BLaER1 (cell line): ENCODE results near the gene GTSE1.

Experiments used
- H3K27ac ChIP-seq: shearing (Covaris generic); formaldehyde crosslinking; 2 replicates; pipeline ENCODE4 v1.8.1; 2022
- H3K27me3 ChIP-seq: shearing (Covaris generic); formaldehyde crosslinking; 2 replicates; pipeline ENCODE4 v1.8.1; 2022
- H3K36me3 ChIP-seq: shearing (Covaris generic); formaldehyde crosslinking; 2 replicates; pipeline ENCODE4 v1.8.1; 2022
- H3K4me1 ChIP-seq: shearing (Covaris generic); formaldehyde crosslinking; 2 replicates; pipeline ENCODE4 v1.8.1; 2022
- H3K4me2 ChIP-seq: shearing (Covaris generic); formaldehyde crosslinking; 2 replicates; pipeline ENCODE4 v1.8.1; 2022
- H3K4me3 ChIP-seq: shearing (Covaris generic); formaldehyde crosslinking; 2 replicates; pipeline ENCODE4 v1.8.1; 2022
- H3K9ac ChIP-seq: shearing (Covaris generic); formaldehyde crosslinking; 2 replicates; pipeline ENCODE4 v1.8.1; 2022
- H3K9me3 ChIP-seq: shearing (Covaris generic); formaldehyde crosslinking; 2 replicates; pipeline ENCODE4 v1.8.1; 2022
- H4K20me1 ChIP-seq: shearing (Covaris generic); formaldehyde crosslinking; 2 replicates; pipeline ENCODE4 v1.8.1; 2022
- Cebpa-rat ChIP-seq: shearing (Covaris generic); IDR thresholded peaks from 2 replicates; pipeline ENCODE4 v1.8.1; 2022

Gene GTSE1

DNA sequence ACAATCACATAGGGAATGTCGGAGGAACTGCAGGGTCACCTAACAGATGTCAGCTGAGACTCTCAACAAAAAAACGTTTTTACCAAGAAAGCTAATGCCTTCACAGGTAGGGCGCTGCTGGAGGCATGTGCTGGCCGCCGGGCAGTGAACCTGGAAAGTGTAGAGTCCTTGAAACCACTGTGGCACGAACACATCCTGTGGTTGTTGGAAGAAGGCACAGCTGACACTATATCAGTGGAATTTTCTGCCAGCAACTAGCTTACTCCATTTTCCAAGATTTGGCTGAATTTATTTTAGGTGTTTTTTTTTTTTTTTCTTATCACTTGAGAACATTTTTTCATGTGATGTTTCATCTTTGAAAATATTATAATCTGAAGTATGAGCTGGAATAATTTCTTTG, 53.0 kb downstream of the GTSE1 start:
- H3K27me3 ChIP-seq: no peaks in the 10 kb centered on the region
- no peak overlapping the region for H3K4me3 ChIP-seq
- no peak overlapping the region for H3K4me2 ChIP-seq
- H3K4me1 ChIP-seq: peaks cover 31% of the 10 kb centered on the region
- no peak overlapping the region for H3K27ac ChIP-seq
- H3K36me3 ChIP-seq: peaks cover 94% of the 10 kb centered on the region
- peaks cover 92% of the 10 kb centered on the region for H4K20me1 ChIP-seq
- no peak overlapping the region for H3K9ac ChIP-seq
- no peak for TF ChIP-seq Cebpa-rat
- no peaks in the 10 kb centered on the region for H3K9me3 ChIP-seq

DNA sequence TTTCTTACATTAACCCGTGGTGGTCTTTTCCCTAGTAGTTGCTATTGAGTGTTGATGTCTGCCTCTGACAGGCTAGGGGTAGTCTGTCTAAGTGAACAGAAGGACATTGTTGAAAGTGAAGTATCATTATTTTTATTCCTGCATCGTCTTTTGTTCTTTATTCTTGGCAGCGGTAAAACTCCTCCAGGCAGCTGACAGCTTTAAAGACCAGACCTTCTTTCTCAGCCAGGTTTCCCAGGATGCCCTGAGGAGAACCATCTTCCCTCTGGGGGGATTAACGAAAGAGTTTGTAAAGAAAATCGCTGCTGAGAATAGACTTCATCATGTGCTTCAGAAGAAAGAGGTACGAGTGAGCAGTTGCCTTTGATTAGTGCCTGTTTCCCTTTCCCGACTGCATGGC, 53.5 kb downstream of the GTSE1 start:
- Histone ChIP-seq H3K4me3 (no peak overlapping the region), H3K4me1 (peaks cover 35% of the 10 kb centered on the region), H3K27ac (no peak overlapping the region), H4K20me1 (peaks cover 92% of the 10 kb centered on the region), H3K9ac (no peak overlapping the region), H3K36me3 (peaks cover 94% of the 10 kb centered on the region), H3K27me3 (no peaks in the 10 kb centered on the region), H3K9me3 (no peaks in the 10 kb centered on the region), H3K4me2 (no peak overlapping the region)
- TF ChIP-seq Cebpa-rat: no peak

DNA sequence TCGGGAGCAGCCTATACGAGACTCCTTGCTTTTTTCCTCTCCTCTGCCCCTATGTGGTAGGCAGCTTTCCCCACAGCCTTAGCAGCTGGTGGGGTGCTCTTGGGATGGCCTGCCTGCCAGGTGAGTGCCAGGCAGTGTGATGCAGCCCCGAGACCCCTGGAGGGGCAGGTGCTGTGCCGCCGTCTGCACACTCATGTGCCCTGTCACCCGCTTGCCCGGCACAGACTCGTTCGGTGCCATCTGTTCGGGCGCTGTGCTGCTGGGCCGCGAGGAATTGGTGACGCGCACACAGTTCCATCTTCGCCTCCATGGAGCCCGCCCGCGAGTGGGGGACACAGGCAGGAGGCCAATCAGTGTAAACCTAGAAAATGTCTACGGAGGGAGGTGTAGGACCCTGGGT, 54.0 kb downstream of the GTSE1 start:
- Histone ChIP-seq H3K4me2 (no peak overlapping the region), H3K36me3 (peaks cover 91% of the 10 kb centered on the region), H3K4me3 (no peak overlapping the region), H3K9ac (no peak overlapping the region), H3K4me1 (peaks cover 41% of the 10 kb centered on the region), H4K20me1 (peaks cover 92% of the 10 kb centered on the region), H3K27me3 (no peaks in the 10 kb centered on the region), H3K27ac (no peak overlapping the region), H3K9me3 (no peaks in the 10 kb centered on the region)
- TF ChIP-seq Cebpa-rat: no peak

DNA sequence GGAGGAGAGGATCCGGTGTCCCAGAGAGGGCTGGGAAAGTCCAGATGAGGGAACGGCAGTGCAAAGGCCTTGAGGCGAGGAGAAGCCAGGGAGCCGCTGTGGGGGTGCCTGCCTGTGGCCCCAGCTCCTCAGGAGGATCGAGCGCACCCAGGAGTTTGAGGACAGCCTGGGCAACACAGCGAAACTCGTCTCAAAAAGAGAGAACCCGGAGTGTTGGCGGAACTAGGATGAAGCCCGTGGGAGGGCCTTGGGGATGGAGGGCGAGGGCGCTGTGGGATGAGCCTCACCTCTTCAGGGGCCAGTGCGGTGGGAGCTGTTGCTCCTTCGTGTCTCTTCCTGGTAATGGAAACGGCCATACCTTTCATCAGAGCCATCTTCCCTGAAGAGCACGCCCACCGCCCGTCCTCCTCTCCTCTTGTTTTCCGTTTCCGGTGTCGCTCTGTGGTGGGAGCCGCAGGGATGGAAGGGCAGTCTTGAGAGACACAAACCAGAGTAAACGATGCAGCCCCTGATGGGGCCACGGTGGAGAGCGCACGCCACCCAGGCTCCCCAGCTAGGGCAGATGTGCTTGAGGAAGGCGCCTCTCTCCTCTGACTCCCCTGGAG, 54.6 kb downstream of the GTSE1 start:
- Histone ChIP-seq H3K4me3 (no peak overlapping the region), H3K9ac (no peak overlapping the region), H3K4me2 (no peak overlapping the region), H3K4me1 (peaks cover 46% of the 10 kb centered on the region), H3K27ac (peak overlapping the region; percentile 72), H4K20me1 (peaks cover 92% of the 10 kb centered on the region), H3K9me3 (no peaks in the 10 kb centered on the region), H3K27me3 (no peaks in the 10 kb centered on the region), H3K36me3 (peaks cover 85% of the 10 kb centered on the region)
- no peak for TF ChIP-seq Cebpa-rat

DNA sequence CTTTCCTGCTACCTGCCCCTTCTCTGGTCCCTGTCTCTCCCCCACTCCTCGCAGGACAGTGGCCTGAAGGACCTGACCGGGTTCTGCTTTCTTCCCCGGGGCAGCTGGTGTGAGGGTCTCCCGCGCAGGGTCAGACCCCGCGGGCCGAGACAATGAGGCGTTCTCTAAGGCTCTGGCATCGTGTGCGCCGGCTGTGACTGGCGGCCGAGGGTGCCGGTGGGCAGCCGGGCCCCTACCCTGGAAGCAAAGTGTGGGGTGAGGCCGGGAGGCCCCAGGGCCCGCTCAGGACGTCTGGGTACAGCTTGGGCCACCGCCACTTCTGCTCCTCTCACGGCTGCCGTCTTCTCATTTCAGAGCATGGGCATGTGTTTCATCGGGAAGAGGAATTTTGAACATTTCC, 55.1 kb downstream of the GTSE1 start:
- Histone ChIP-seq H3K27me3 (no peaks in the 10 kb centered on the region), H3K9ac (peak overlapping the region; percentile 18; the same call in 1 of the 2 replicates), H3K27ac (peak overlapping the region; percentile 72), H3K9me3 (no peaks in the 10 kb centered on the region), H4K20me1 (peaks cover 92% of the 10 kb centered on the region), H3K4me1 (peaks cover 52% of the 10 kb centered on the region), H3K4me2 (peak overlapping the region; percentile 74; the same call in 1 of the 2 replicates), H3K4me3 (no peak overlapping the region), H3K36me3 (peaks cover 84% of the 10 kb centered on the region)
- no peak for TF ChIP-seq Cebpa-rat

DNA sequence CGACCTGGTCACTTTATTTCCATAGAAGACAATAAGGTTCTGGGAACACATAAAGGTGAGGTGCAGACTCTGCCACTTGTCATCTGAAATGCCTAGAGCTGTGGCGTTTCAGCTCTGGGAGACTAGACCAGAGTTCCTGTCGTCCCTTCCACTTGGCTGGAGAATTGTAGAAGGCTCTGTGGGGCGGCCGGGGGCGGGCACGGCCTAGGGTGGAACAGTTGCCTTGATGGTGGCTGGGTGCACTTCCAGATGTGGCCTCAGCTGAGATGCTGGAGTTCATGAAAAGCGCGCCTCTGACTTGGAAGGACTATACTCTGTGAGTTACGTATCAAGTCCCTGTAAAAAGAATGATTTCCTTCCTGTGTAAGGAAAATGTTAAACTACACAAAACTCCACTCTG, 55.6 kb downstream of the GTSE1 start:
- Histone ChIP-seq H3K9ac (peak overlapping the region; percentile 18), H3K4me2 (peak overlapping the region; percentile 74), H3K4me3 (no peak overlapping the region), H3K4me1 (peaks cover 57% of the 10 kb centered on the region), H3K27ac (peak overlapping the region; percentile 72), H3K9me3 (no peaks in the 10 kb centered on the region), H3K36me3 (peaks cover 84% of the 10 kb centered on the region), H4K20me1 (peaks cover 92% of the 10 kb centered on the region), H3K27me3 (no peaks in the 10 kb centered on the region)
- TF ChIP-seq Cebpa-rat: no peak

DNA sequence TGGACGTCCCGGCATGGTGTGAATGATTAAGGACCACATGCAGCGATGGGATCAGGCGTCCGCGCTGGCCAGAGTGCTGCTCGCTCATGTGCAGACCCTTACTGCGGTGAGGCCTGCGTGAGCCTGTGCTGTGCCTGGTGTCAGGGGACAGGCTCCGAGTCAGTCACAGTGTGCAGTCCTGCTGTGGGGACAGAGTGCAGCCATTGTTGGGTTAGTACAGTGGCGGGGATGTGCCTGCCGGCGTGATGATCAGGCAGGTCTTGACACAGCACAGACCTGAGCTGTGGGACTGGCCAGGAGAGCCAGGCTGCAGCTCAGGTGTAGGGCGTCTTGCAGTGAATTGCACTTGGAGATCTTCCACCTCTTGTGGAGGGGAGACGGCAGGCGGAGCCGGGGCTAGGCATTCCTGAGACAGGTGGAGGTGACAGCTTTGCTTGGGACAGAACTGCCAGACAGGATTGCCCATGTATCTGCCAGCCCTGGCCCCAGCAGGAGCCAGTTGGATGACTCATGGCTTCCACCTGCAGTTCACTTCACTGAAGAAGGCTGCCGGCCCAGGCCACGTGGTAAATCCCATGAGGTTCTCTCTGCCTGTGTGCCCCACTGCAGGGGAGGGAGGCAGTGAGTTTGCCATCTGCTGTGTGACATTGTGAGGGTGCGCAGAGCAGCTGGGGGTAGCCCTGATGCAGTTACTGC, 56.2 kb downstream of the GTSE1 start:
- no peak overlapping the region for H3K4me3 ChIP-seq
- H3K4me2 ChIP-seq: peak overlapping the region; percentile 74
- H3K36me3 ChIP-seq: peaks cover 83% of the 10 kb centered on the region
- H3K27ac ChIP-seq: peak overlapping the region; percentile 72
- H3K4me1 ChIP-seq: peaks cover 61% of the 10 kb centered on the region
- TF ChIP-seq Cebpa-rat: no peak
- peak overlapping the region; percentile 18; the same call in 1 of the 2 replicates for H3K9ac ChIP-seq
- no peaks in the 10 kb centered on the region for H3K27me3 ChIP-seq
- H3K9me3 ChIP-seq: no peaks in the 10 kb centered on the region
- H4K20me1 ChIP-seq: peaks cover 92% of the 10 kb centered on the region

DNA sequence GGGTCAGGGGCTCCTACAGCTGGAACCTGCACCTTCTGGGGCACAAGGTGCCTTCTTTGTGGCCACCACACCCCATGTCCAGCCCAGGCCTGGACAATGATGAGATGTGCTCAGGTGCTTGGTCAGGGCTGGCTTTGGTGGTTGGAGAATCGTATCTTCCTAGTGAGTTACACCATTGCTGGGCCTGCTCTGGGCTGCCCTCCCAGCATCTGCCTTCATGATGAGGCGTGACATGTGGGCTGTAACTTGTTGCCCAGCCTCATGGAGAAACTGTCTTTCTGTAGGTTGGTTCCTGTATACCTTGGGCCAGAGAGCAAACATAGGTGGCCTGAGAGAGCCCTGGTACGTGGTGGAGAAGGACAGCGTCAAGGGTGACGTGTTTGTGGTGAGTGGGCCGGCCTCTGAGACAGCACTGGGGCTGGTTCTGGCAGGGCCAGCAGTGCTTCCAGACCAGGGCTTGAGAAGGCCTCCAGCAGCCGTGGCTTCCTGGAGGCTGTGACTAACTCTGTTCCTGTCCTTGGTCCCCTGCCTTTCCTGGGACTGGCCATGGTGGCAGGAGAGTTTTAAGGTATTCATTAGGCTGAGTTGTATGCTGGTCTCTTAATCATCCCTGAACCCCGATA, 56.9 kb downstream of the GTSE1 start:
- Histone ChIP-seq H3K4me3 (no peak overlapping the region), H3K36me3 (peaks cover 83% of the 10 kb centered on the region), H3K27me3 (no peaks in the 10 kb centered on the region), H3K4me2 (peak overlapping the region; percentile 74), H3K27ac (peak overlapping the region; percentile 57), H3K4me1 (peaks cover 65% of the 10 kb centered on the region), H3K9me3 (no peaks in the 10 kb centered on the region), H4K20me1 (peaks cover 92% of the 10 kb centered on the region), H3K9ac (peak overlapping the region; percentile 26; the same call in 1 of the 2 replicates)
- TF ChIP-seq Cebpa-rat: no peak

DNA sequence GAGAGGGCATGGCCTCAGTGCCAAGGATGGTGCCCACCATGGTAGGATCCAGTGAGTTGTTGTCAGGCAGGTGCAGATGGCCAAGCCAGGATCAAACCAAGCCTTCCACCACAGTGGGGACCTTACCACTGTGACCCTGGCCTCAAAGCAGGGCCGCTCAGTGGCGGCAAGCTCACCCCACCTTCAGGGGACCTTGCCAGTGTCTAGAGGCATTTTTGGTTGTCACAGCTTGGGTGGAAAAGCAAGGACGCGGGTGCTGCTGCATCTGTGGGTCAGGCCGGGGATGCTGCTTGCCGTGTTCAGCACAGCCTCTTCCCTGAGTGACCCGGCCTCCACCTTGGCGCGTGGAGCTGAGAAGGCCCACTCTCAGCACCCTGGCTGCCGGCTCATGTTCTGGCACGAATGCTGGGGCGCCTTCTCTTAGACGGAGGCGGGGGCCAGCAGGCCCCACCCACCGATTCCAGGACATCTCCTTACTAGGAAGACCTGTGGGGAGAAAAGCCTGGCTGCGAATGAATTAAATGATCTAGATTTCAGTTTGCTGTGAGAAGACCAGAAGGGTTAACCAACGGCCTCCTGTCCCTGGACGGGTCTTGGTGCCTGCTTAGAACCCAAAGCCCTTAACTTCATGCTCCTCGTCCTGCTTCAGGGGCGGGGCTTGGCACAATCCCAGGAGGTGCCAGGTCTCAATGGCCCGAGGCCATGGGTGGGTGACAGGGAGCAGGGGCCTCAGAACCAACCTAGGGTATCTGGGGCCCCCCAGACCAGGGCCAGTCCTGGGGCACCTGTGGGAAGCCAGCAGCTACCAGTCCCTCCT, 57.7 kb downstream of the GTSE1 start:
- H3K4me1 ChIP-seq: peaks cover 65% of the 10 kb centered on the region
- no peaks in the 10 kb centered on the region for H3K27me3 ChIP-seq
- H4K20me1 ChIP-seq: peaks cover 94% of the 10 kb centered on the region
- H3K4me2 ChIP-seq: peak overlapping the region; percentile 98
- no peaks in the 10 kb centered on the region for H3K9me3 ChIP-seq
- peak overlapping the region; percentile 57 for H3K27ac ChIP-seq
- H3K9ac ChIP-seq: no peak overlapping the region
- no peak for TF ChIP-seq Cebpa-rat
- H3K4me3 ChIP-seq: no peak overlapping the region
- H3K36me3 ChIP-seq: peaks cover 83% of the 10 kb centered on the region
